ENCODE measurements around the gene TEKT5. TPM values are rescaled to one million over a fixed set of nuclear protein-coding genes. Genes with fewer than 3 reads are reported as not detected.

TEKT5 gene
- total and polyA plus RNA-seq, 9 of the 15 experiments (the other 6 are each of a cell fraction or from before 2014, with no cell fraction given), result 0.10 to 0.19 TPM; not detected in 7

- peaks cover 2% of the 10 kb centered on the region for H3K9me1 ChIP-seq (ENCODE audit: control insufficient read depth, insufficient read depth, low read length)
- no peak for FAIRE-seq
- intact Hi-C loops (cut with micrococcal nuclease) (no loop called here), in situ Hi-C loops (cut with MboI) (no loop called here)
- no peaks in the 10 kb centered on the region; the same call in 1 of the 2 replicates for H4K20me1 ChIP-seq (replicated peaks; ENCODE audit: control insufficient read depth, insufficient read depth, low read length)
- POLR2A ChIA-PET, result interaction anchor here (0.8 kb wide), 1 partner anchor 18 kb away, joined by 4 read pairs; no protein-coding TSS in a partner anchor
- no peak overlapping the region for H3K27ac ChIP-seq (ENCODE audit: extremely low read depth, low read depth, low read length)
- H3K4me1 ChIP-seq (replicated peaks in 1 of 2; ENCODE audit: control insufficient read depth in 2 of 2, insufficient read depth in 2 of 2, low read length in 2 of 2), result no peaks in the 10 kb centered on the region
- WGBS (ENCODE audit: insufficient coverage, low coverage, missing lambda C conversion rate), result 0% methylated on average over 4 of the region's 4 CpGs
- H3K36me3 ChIP-seq (ENCODE audit: control insufficient read depth, insufficient read depth, low read length), result no peaks in the 10 kb centered on the region
- no peak overlapping the region for H3K4me3 ChIP-seq
- H2AFZ ChIP-seq (ENCODE audit: low read depth, low read length), result no peak overlapping the region
- TF ChIP-seq ATF4 (CRISPR knock-in tag; IDR thresholded peaks at IDR 0.05), result no peak
- H3K9ac ChIP-seq (ENCODE audit: insufficient read depth in 1 of 2, low read depth in 2 of 2, low read length in 2 of 2), result no peak overlapping the region
- H3K9me3 ChIP-seq (replicated peaks; ENCODE audit: control insufficient read depth, insufficient read depth, low read depth, low read length), result no peaks in the 10 kb centered on the region
- no peaks in the 10 kb centered on the region for H3K79me2 ChIP-seq (ENCODE audit: control insufficient read depth, insufficient read depth, low read length)
- DNase-seq (ENCODE audit: extremely low read depth in 1 of 4, low spot score in 3 of 4), result no peak
- H3K27me3 ChIP-seq (ENCODE audit: control insufficient read depth in 2 of 2, insufficient read depth in 2 of 2, low read length in 2 of 2), result peaks cover 36 to 58% of the 10 kb centered on the region in 2 experiments
- no peak for ATAC-seq
- no TSS peak for BruUV-seq (replicated peaks)
- H3K4me2 ChIP-seq (ENCODE audit: insufficient read depth, low read length), result no peak overlapping the region
- CTCF ChIA-PET (ENCODE audit: low intra/inter-chr PET ratio), result no interaction called here
Observed at GRCh38 chr16:10590342-10590741, 104.4 kb downstream of the TEKT5 start.

DNA sequence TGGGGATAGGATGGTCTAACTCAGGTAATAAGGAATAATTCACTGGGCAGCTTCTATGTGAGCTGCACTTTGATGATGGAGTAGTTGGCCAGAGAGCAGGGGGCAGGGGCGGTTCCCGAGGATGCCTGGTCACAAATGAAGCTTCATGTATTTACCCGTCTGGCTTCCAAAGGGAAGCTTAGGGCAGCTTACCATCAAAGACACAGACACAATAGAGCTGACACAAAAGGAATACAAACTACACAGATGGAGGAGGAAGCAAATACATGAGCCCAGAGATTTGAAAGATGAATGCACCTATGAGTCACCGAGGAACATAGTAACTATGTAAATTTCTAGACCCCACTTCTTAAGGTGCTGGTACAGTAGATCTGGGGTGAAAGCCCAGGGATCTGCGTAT, 105.6 kb downstream of the TEKT5 start:
- Histone ChIP-seq H3K36me3 (ENCODE audit: control insufficient read depth, insufficient read depth, low read length) (no peaks in the 10 kb centered on the region), H3K27me3 (ENCODE audit: control insufficient read depth in 2 of 2, insufficient read depth in 2 of 2, low read length in 2 of 2) (peaks cover 43 to 60% of the 10 kb centered on the region in 2 experiments), H3K79me2 (ENCODE audit: control insufficient read depth, insufficient read depth, low read length) (no peaks in the 10 kb centered on the region), H3K9ac (ENCODE audit: insufficient read depth in 1 of 2, low read depth in 2 of 2, low read length in 2 of 2) (no peak overlapping the region), H3K27ac (ENCODE audit: extremely low read depth, low read depth, low read length) (no peak overlapping the region), H3K4me3 (no peak overlapping the region), H3K4me2 (ENCODE audit: insufficient read depth, low read length) (no peak overlapping the region), H3K9me3 (replicated peaks; ENCODE audit: control insufficient read depth, insufficient read depth, low read depth, low read length) (no peaks in the 10 kb centered on the region), H3K4me1 (replicated peaks in 1 of 2; ENCODE audit: control insufficient read depth in 2 of 2, insufficient read depth in 2 of 2, low read length in 2 of 2) (no peaks in the 10 kb centered on the region), H2AFZ (ENCODE audit: low read depth, low read length) (no peak overlapping the region), H4K20me1 (replicated peaks; ENCODE audit: control insufficient read depth, insufficient read depth, low read length) (no peaks in the 10 kb centered on the region; the same call in 1 of the 2 replicates), H3K9me1 (ENCODE audit: control insufficient read depth, insufficient read depth, low read length) (peaks cover 2% of the 10 kb centered on the region)
- 0% methylated on average over 5 of the region's 5 CpGs for WGBS (ENCODE audit: insufficient coverage, low coverage, missing lambda C conversion rate)
- intact Hi-C loops (cut with micrococcal nuclease) (no loop called here), in situ Hi-C loops (cut with MboI) (no loop called here)
- ChIA-PET CTCF (ENCODE audit: low intra/inter-chr PET ratio) (no interaction called here), POLR2A (no interaction called here)
- no peak for TF ChIP-seq NFE2L1 (tag; IDR thresholded peaks at IDR 0.05; ENCODE audit: borderline replicate concordance, low read depth)
- no TSS peak for BruUV-seq (replicated peaks)
- FAIRE-seq, result no peak
- no peak for ATAC-seq
- no peak for DNase-seq (ENCODE audit: extremely low read depth in 1 of 4, low spot score in 3 of 4)
